ENCODE results near the gene BCL7C. TPM values are rescaled to one million over a fixed set of nuclear protein-coding genes. Genes with fewer than 3 reads are reported as not detected.

Gene BCL7C
- total and polyA plus RNA-seq, 2 of the 13 experiments (the other 11 are each of a cell fraction or from before 2014, with no cell fraction given), result 17.7 to 33.8 TPM

DNA sequence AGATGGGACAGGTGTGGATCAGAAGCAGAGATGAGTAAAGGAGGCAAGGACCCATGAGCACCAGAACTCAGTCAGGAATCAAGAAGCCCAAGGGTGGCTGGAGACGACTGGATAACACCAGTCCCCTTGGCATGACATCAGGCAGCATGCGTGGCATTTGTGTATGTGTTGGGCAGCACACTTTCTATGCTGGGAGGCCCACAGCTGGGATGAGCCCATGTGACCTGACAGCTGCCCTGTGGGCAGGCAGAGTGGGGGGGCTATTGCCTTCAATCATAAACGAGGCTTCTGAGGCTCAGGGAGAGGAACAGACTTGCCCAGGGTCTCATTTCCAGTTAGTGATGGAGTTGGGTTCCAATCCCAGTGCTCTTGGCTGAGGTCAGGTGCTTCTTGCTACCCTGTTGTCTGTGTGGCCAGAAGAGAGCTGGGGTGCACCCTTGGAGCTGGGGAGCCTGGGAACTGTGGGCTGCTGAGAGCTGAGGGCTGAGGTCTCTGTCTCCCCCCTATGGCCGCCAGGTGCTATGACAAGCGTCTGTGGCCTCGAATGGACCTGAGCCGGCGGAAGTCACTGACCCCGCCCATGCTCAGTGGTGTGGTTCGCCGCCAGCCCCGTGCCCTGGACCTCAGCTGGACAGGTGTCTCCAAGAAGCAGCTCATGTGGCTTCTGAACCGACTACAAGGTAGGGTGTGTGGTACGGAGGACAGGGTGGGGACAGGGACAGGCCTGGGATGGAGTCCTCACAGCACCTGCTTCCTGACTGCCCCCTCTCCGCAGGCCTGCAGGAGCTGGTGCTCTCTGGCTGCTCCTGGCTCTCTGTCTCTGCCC lies 47.9 kb upstream of the BCL7C start (continued):
- TF ChIP-seq TAF1 (CRISPR knock-in tag; IDR thresholded peaks at IDR 0.05) (peak; percentile 46; the same call in 1 of the 2 replicates), SP1 (IDR thresholded peaks at IDR 0.05) (no peak), SP1 (CRISPR knock-in tag; IDR thresholded peaks at IDR 0.05) (no peak), FIP1L1 (IDR thresholded peaks at IDR 0.05; ENCODE audit: borderline replicate concordance, insufficient read depth, low read depth, low read length) (no peak), RBM39 (IDR thresholded peaks at IDR 0.05; ENCODE audit: low read depth, low read length, poor library complexity, severe bottlenecking) (peak; percentile 38), ZNF329 (CRISPR knock-in tag; IDR thresholded peaks at IDR 0.05; ENCODE audit: low read depth) (no peak), ZNF720 (CRISPR knock-in tag; IDR thresholded peaks at IDR 0.05) (no peak), AHR (CRISPR knock-in tag; IDR thresholded peaks at IDR 0.05) (0 out of 2 replicates have a peak, but pooled peaks have one; percentile 6), ZFP37 (CRISPR knock-in tag; IDR thresholded peaks at IDR 0.05; ENCODE audit: borderline replicate concordance) (no peak), HNRNPH1 (optimal IDR thresholded peaks at IDR 0.05; ENCODE audit: low read depth, low read length) (no peak), AGO1 (IDR thresholded peaks at IDR 0.05; ENCODE audit: low read depth, low read length, poor library complexity, severe bottlenecking) (peak; percentile 79), HNRNPUL1 (IDR thresholded peaks at IDR 0.05; ENCODE audit: low read depth, low read length) (no peak), ZNF883 (CRISPR knock-in tag; IDR thresholded peaks at IDR 0.05; ENCODE audit: not compliant biosample characterization) (peak; percentile 40), HMG20B (CRISPR knock-in tag; conservative IDR thresholded peaks at IDR 0.05) (no peak)
- TF ChIP-seq, protein P1, sequence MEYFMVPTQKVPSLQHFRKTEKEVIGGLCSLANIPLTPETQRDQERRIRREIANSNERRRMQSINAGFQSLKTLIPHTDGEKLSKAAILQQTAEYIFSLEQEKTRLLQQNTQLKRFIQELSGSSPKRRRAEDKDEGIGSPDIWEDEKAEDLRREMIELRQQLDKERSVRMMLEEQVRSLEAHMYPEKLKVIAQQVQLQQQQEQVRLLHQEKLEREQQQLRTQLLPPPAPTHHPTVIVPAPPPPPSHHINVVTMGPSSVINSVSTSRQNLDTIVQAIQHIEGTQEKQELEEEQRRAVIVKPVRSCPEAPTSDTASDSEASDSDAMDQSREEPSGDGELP (IDR thresholded peaks at IDR 0.05; ENCODE audit: borderline replicate concordance, low read depth), result peak; percentile 26
- TF ChIP-seq, protein P2, sequence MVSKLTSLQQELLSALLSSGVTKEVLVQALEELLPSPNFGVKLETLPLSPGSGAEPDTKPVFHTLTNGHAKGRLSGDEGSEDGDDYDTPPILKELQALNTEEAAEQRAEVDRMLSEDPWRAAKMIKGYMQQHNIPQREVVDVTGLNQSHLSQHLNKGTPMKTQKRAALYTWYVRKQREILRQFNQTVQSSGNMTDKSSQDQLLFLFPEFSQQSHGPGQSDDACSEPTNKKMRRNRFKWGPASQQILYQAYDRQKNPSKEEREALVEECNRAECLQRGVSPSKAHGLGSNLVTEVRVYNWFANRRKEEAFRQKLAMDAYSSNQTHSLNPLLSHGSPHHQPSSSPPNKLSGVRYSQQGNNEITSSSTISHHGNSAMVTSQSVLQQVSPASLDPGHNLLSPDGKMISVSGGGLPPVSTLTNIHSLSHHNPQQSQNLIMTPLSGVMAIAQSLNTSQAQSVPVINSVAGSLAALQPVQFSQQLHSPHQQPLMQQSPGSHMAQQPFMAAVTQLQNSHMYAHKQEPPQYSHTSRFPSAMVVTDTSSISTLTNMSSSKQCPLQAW (CRISPR knock-in tag; IDR thresholded peaks at IDR 0.05), result peak; percentile 86; the same call in 1 of the 2 replicates
- TF ChIP-seq, protein P3, sequence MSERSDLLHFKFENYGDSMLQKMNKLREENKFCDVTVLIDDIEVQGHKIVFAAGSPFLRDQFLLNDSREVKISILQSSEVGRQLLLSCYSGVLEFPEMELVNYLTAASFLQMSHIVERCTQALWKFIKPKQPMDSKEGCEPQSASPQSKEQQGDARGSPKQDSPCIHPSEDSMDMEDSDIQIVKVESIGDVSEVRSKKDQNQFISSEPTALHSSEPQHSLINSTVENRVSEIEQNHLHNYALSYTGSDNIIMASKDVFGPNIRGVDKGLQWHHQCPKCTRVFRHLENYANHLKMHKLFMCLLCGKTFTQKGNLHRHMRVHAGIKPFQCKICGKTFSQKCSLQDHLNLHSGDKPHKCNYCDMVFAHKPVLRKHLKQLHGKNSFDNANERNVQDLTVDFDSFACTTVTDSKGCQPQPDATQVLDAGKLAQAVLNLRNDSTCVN (CRISPR knock-in tag; IDR thresholded peaks at IDR 0.05; ENCODE audit: borderline replicate concordance), result no peak
- TF ChIP-seq, protein P4, sequence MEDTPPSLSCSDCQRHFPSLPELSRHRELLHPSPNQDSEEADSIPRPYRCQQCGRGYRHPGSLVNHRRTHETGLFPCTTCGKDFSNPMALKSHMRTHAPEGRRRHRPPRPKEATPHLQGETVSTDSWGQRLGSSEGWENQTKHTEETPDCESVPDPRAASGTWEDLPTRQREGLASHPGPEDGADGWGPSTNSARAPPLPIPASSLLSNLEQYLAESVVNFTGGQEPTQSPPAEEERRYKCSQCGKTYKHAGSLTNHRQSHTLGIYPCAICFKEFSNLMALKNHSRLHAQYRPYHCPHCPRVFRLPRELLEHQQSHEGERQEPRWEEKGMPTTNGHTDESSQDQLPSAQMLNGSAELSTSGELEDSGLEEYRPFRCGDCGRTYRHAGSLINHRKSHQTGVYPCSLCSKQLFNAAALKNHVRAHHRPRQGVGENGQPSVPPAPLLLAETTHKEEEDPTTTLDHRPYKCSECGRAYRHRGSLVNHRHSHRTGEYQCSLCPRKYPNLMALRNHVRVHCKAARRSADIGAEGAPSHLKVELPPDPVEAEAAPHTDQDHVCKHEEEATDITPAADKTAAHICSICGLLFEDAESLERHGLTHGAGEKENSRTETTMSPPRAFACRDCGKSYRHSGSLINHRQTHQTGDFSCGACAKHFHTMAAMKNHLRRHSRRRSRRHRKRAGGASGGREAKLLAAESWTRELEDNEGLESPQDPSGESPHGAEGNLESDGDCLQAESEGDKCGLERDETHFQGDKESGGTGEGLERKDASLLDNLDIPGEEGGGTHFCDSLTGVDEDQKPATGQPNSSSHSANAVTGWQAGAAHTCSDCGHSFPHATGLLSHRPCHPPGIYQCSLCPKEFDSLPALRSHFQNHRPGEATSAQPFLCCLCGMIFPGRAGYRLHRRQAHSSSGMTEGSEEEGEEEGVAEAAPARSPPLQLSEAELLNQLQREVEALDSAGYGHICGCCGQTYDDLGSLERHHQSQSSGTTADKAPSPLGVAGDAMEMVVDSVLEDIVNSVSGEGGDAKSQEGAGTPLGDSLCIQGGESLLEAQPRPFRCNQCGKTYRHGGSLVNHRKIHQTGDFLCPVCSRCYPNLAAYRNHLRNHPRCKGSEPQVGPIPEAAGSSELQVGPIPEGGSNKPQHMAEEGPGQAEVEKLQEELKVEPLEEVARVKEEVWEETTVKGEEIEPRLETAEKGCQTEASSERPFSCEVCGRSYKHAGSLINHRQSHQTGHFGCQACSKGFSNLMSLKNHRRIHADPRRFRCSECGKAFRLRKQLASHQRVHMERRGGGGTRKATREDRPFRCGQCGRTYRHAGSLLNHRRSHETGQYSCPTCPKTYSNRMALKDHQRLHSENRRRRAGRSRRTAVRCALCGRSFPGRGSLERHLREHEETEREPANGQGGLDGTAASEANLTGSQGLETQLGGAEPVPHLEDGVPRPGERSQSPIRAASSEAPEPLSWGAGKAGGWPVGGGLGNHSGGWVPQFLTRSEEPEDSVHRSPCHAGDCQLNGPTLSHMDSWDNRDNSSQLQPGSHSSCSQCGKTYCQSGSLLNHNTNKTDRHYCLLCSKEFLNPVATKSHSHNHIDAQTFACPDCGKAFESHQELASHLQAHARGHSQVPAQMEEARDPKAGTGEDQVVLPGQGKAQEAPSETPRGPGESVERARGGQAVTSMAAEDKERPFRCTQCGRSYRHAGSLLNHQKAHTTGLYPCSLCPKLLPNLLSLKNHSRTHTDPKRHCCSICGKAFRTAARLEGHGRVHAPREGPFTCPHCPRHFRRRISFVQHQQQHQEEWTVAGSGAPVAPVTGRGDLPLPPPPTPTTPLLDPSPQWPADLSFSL (CRISPR knock-in tag; IDR thresholded peaks at IDR 0.05), result no peak

Measured in HepG2 (cell line).